Sigmoid colon (tissue), 7 donors: ENCODE data around the gene RNF207. TPM values are rescaled to one million over a fixed set of nuclear protein-coding genes. Genes with fewer than 3 reads are reported as not detected.

ENCODE experiments used
- DNase-seq: peaks from one replicate; pipeline ENCODE4 v3.0.0-alpha.2; 2019
- H3K27ac ChIP-seq, 4 donors: fragments of 200-600 bp; sonication (generic); one replicate each; pipeline ENCODE4 v1.5.1; 2016 to 2019; ENCODE audit warnings: mild to moderate bottlenecking in 1 of 4
- H3K27me3 ChIP-seq, 3 donors: fragments of 200-600 bp; sonication (generic); one replicate each; pipeline ENCODE4 v1.5.1; 2019; ENCODE audit warnings: mild to moderate bottlenecking in 1 of 3
- H3K36me3 ChIP-seq, 4 donors: fragments of 200-600 bp; sonication (generic); one replicate each; pipeline ENCODE4 v1.5.1; 2016 to 2019
- H3K4me1 ChIP-seq, 4 donors: fragments of 200-600 bp; sonication (generic); one replicate each; pipeline ENCODE4 v1.5.1; 2017 to 2019
- H3K4me3 ChIP-seq, 4 donors: fragments of 200-600 bp; sonication (generic); one replicate each; pipeline ENCODE4 v1.5.1; 2017 to 2019; ENCODE audit warnings: mild to moderate bottlenecking in 2 of 4, moderate library complexity in 1 of 4
- H3K9me3 ChIP-seq, 4 donors: fragments of 200-600 bp in 3 of 4; sonication (generic) in 3 of 4; one replicate each; pipeline versions ENCODE4 v1.5.1 to v1.6.1; 2013 to 2019
- CTCF ChIP-seq, 4 experiments: fragments of 450-650 bp in 3 of 4; fragments of 200-600 bp in 1 of 4; IDR thresholded peaks; one replicate each; pipeline ENCODE4 v1.5.1; 2016 to 2019; ENCODE audit warnings: antibody characterized with exemption in 4 of 4, mild to moderate bottlenecking in 3 of 4, moderate library complexity in 2 of 4
- EP300 ChIP-seq, 4 donors: sonication (generic); formaldehyde crosslinking; IDR thresholded peaks; one replicate each; pipeline ENCODE4 v1.6.1; 2017; ENCODE audit warnings: antibody characterized with exemption in 4 of 4
- POLR2A ChIP-seq, 2 donors: fragments of 450-650 bp; IDR thresholded peaks; one replicate each; pipeline ENCODE4 v1.6.1; 2016; ENCODE audit warnings: antibody characterized with exemption in 2 of 2, mild to moderate bottlenecking in 2 of 2, moderate library complexity in 2 of 2
- POLR2AphosphoS5 ChIP-seq, 4 donors: sonication (generic); formaldehyde crosslinking; IDR thresholded peaks; one replicate each; pipeline ENCODE4 v1.6.1; 2017; ENCODE audit warnings: antibody characterized with exemption in 4 of 4
- WGBS, 2 donors: extraction: QIAGEN DNeasy Blood & Tissue Kit; methylation state at CpG; one replicate each; pipeline ENCODE4 v1.1.7; 2013; 5-methylcytosine and 5-hydroxymethylcytosine counted together
- intact Hi-C: fragments of 100-400 bp; cut with DNase I; formaldehyde crosslinking; loops from one replicate; pipeline ENCODE4 v1.15.1; 2023
- polyA plus RNA-seq, 3 donors: library from polyadenylated mRNA; stranded (reverse); fragments of 200-250 nt; gene quantifications; one replicate each; pipeline ENCODE4 v1.2.3, GENCODE V29; 2013
- total RNA-seq, 4 donors: library from RNA; depleted of rRNA; stranded (reverse); fragments of >200 nt; gene quantifications; one replicate each; pipeline ENCODE4 v1.1.0, GENCODE V29; 2016
- donor health status: healthy with polysubstance abuse.
- donor health status: Bipolar disorder and iron deficiency.
- donor health status: healthy.

RNF207 gene
- total and polyA plus RNA-seq, 7 donors = 5.3 to 24.3 (median 13.3) TPM

- peak in 1 of 4 experiments; percentile 22 for TF ChIP-seq CTCF (IDR thresholded peaks at IDR 0.05)
- TF ChIP-seq POLR2AphosphoS5 (IDR thresholded peaks at IDR 0.05) = no peak
- H3K9me3 ChIP-seq = no peaks in the 10 kb centered on the region
- no peak for DNase-seq
- H3K27me3 ChIP-seq = peaks cover 0 to 5% (median 2%) of the 10 kb centered on the region in 3 donors
- intact Hi-C loops = no loop called here
- H3K27ac ChIP-seq = peak overlapping the region in 1 of 4 donors; percentile 46
- peaks cover 0 to 15% (median 10%) of the 10 kb centered on the region in 4 donors for H3K4me1 ChIP-seq
- WGBS, 2 donors = 63 to 70% methylated on average over 10 of the region's 10 CpGs
- H3K4me3 ChIP-seq = no peak overlapping the region
- H3K36me3 ChIP-seq = peaks cover 0 to 53% (median 25%) of the 10 kb centered on the region in 4 donors
These were observed 20.1 kb upstream of the RNF207 start for GRCh38 chr1:6185635-6186382.

GRCh38 chr1:6188466-6188865 lies 17.5 kb upstream of the RNF207 start:
- no peak overlapping the region for H3K4me3 ChIP-seq
- 90 to 91% methylated on average over 8 of the region's 8 CpGs for WGBS, 2 donors
- H3K9me3 ChIP-seq = no peaks in the 10 kb centered on the region
- H3K36me3 ChIP-seq = peaks cover 12 to 77% (median 44%) of the 10 kb centered on the region in 4 donors
- TF ChIP-seq EP300 (IDR thresholded peaks at IDR 0.05) (no peak), POLR2AphosphoS5 (IDR thresholded peaks at IDR 0.05) (no peak), CTCF (IDR thresholded peaks at IDR 0.05) (no peak), POLR2A (IDR thresholded peaks at IDR 0.05) (no peak)
- DNase-seq = no peak
- intact Hi-C loops = no loop called here
- H3K27me3 ChIP-seq = no peaks in the 10 kb centered on the region
- no peak overlapping the region for H3K27ac ChIP-seq
- H3K4me1 ChIP-seq = peaks cover 0 to 7% (median 3%) of the 10 kb centered on the region in 4 donors

GRCh38 chr1:6191968-6192367 lies 14.0 kb upstream of the RNF207 start:
- TF ChIP-seq POLR2A (IDR thresholded peaks at IDR 0.05) (no peak), POLR2AphosphoS5 (IDR thresholded peaks at IDR 0.05) (no peak), CTCF (IDR thresholded peaks at IDR 0.05) (no peak)
- no peaks in the 10 kb centered on the region for H3K27me3 ChIP-seq
- H3K4me1 ChIP-seq = peaks cover 0 to 5% (median 1%) of the 10 kb centered on the region in 4 donors
- 91 to 100% methylated on average over 1 of the region's 1 CpG for WGBS, 2 donors
- H3K36me3 ChIP-seq = peaks cover 27 to 96% (median 57%) of the 10 kb centered on the region in 4 donors
- H3K27ac ChIP-seq = no peak overlapping the region
- intact Hi-C loops = no loop called here
- H3K9me3 ChIP-seq = no peaks in the 10 kb centered on the region
- no peak for DNase-seq
- H3K4me3 ChIP-seq = no peak overlapping the region

- 42 to 71% methylated on average over 6 of the region's 6 CpGs for WGBS, 2 donors
- peaks cover 16 to 46% (median 30%) of the 10 kb centered on the region in 4 donors for H3K36me3 ChIP-seq
- peak overlapping the region in 3 of 4 donors; percentile 100 for H3K4me3 ChIP-seq
- no peaks in the 10 kb centered on the region for H3K27me3 ChIP-seq
- DNase-seq = no peak
- no peaks in the 10 kb centered on the region for H3K9me3 ChIP-seq
- H3K4me1 ChIP-seq = peaks cover 0 to 32% (median 28%) of the 10 kb centered on the region in 4 donors
- H3K27ac ChIP-seq = no peak overlapping the region
- TF ChIP-seq CTCF (IDR thresholded peaks at IDR 0.05) = no peak
- no peak for TF ChIP-seq POLR2A (IDR thresholded peaks at IDR 0.05)
- no peak for TF ChIP-seq EP300 (IDR thresholded peaks at IDR 0.05)
- TF ChIP-seq POLR2AphosphoS5 (IDR thresholded peaks at IDR 0.05) = no peak
- intact Hi-C loops = loop anchor here (2.0 to 5.0 kb wide), 2 partner anchors 37 to 206 kb away; partner anchors contain the start of genes ICMT and NPHP4
These were observed 8.0 kb upstream of the RNF207 start for GRCh38 chr1:6197746-6198427.
